Retina (tissue), 1 donor: ENCODE results near the gene DNAJC11.

ENCODE experiments used
- DNase-seq: peaks from one replicate; pipeline ENCODE4 v3.0.0-alpha.2; 2016

The DNAJC11 gene

DNA sequence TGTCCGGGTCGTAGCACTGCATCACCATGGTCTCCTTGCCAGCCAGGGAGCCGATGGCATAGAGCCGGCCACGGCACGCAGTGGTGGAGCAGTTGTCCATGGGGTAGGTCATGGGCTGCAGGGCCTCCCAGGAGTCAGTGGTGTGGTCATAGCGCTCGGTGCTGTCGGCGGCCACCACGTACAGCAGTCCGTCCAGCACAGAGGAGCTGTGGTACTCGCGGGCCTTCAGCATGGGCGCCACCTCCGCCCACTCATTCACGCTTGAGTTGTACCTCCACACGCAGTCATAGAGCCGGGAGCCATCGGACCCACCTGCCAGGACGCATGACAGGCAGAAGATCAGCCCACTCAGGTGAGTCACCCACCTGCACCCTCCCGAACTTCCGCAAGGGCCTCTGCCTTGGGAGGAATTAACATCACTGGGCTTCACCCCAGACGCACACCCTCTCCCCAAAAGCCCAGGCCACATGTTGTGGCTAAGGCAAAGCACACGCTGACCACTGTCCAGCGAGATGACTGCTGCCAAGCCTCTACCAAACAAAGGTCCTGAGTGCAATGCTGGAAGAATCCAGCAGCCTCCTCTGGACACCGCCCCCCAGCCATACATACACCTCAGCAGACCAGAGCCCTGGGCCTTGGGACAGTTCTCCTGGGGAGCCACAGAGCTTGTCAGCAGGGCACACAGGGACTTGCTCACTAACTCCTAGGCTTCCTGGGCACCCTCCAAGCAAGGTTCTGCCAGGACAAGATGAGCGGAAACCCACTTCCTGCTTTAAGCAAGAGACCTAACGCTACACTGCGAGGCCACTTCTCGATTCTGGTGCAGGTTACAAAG, 102.3 kb downstream of the DNAJC11 start:
- no peak for DNase-seq

DNA sequence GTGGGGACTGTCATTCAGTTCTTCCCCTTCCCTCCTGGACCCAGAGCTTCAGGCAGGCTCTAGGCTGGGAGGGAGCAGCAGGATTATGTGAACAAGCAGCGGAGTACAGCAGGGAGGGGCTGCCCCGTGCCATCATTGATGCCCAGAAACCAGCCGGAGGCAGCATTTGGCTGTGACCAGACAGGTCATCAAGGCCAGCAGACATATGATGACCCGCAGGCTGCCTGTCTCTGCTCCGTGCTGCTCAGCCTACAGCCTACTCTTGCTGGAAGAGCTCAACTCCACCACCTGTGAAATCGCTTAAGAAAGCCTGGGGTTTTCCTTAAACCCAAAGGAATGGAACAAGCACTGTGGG, 103.9 kb downstream of the DNAJC11 start:
- no peak for DNase-seq

DNA sequence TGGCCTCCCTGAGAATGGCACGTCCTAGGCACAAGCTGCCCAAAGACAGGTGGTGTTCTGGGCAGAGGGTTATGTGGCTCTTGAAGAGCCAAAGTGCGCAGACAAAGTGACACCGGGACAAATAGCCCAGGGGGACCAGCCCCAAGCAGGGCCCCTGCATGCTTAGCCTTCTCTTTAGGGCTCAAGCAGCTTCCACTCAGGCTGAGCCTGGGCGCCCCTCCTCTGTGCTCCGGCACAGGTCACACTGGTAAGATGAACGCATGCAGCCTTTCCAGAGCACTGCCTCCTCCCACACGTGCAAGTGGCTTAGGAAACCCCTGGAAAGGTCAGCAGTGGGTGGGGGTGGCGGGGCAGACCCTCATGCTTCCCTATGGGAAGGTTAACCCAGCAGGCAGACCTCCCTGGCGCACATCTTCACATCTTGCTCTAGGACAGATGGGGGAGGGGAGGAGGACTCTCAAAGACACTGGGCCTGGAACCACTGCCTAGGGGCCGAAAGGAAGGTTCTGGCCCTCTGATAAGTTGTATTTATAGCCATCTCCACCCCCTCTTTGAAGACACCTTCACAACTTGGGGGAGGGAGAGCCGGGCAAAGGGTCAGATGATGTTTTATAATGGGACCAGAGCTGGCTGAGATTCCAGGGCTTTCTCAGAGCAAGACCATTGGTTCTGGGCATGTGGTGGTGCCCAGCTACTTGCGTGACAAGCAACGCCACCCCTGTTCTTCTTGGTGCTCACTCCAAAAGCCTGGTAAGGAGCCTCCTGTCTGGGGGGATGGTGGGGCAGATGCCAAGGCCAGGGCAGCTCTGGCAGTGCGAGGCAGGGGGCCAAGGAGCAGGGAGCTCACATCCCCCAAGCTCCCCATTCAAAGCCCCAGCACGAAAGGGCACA, 104.5 kb downstream of the DNAJC11 start:
- no peak for DNase-seq

DNA sequence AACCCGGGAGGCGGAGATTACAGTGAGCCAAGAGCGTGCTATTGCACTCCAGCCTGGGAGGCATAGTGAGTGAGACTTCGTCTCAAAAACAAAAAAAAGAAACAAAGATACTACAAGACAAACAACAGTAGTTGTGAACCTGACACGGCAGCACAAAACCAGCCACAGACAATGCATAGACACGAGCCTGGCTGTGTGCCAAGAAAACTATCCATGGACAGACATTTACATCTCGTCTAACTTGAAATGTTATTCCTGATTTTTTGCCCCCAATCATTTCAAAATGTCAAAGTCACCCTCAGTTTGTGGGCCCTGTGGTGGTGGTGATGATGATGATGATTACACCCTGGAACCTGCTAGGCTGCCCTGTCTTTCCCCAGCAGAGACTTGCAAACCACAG, 105.3 kb downstream of the DNAJC11 start:
- DNase-seq: no peak

DNA sequence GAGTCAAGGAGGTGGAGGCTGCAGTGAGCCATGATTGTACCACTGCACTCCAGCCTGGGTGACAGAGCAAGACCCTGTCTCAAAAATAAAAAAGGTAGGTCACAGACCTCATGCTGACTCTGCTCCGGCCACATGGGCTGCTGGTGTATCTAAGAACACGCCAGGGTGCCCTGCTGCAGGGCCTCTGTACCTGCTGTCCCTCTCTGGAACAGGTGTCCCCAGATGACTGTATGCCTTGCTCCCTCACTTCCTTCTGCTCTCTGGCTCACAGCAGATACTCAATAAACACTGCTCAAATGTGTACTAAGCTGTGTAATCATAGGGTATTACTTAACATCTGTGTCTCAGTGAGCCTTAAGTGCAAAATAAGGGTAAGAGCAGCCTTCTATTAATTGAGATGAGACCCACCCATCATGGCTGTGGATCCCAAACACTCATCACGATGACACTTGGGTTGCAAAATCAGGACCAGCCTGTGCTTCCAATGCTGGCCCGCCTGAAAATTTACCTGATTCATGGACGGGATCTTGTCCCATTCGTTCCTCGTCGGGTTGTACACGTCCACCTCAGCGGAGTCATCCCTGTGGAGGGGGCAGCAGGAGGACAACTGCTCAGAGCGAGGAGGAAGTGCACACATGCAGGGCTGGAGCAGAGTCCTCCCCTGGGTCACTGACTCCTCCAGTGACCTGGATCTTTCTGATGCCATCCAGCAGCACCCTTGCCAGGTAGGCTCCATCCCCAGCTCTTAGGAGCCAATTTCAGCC, 106.5 kb downstream of the DNAJC11 start:
- no peak for DNase-seq

DNA sequence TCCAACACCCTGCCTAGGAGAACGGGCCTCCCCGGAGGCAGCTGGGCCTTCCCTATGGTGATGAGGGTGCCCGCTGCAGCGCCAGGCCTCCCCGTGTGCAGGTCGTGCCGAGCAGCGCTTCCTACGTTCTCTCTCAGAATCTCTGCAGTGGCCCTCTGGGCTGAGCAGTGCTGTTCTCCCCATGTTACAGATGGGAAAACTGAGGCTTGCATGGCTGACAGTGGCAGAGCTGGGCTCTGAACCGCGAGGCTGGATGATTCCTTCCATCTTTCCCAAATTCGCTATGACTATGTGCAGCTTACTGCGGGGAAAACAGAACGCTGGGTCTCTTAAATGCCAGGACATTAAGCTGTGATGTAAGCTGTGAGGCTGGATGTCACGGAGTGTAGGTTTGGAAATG, 107.8 kb downstream of the DNAJC11 start:
- no peak for DNase-seq

DNA sequence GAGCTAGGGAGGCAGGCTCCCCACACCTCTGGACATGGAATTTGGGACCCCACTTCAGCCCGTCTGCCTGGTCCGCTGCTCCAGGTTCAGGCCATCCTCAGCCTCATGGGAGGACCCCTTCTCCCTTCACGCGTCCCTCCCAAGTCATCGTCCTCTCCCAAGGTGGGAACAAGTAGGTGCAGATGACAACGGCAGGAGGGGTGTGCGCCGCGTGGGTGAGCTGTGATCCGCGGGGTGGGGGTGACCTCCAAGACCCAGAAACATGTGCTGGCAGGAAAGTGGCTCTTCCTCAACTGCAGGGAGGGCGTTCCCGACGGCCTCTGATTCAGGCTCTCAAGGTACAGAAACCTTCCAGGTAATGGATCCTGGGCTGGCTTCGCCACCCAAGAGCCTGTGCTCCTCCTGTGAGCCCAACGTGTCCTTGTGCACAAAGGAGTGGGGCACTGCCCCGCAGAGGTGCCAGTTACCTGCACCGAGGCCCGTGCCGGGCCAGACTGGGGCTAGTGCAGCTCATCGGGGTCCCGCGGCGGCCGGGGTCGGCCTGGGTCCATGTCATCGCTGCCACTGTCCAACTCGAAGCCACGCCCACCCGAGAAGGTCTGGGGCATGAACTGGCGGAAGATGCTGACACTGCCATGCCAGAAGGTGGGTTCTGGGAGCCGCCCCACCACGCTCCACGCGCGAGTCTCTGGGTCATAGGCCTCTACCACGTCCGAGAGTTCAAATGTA, 108.6 kb downstream of the DNAJC11 start:
- no peak for DNase-seq

DNA sequence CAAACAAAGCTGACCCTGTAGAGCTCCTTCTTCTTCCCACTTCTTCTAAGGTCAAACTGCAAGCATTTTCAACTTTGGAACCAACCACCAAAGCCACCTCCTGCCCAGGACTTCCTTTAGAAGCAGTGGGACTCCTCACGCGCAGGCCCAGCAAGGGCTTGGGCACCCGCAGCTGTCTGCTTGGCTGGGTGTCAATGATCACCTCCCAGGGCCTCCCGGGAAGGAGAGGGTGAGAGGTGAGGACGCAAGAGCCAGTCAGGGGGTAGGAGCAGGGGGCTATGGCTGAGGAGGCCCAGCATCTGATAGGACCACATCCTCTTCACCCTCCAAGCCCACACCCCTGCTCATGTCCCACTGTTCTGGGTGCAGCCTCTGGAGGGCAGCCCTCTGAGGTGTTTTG, 109.2 kb downstream of the DNAJC11 start:
- DNase-seq: no peak

DNA sequence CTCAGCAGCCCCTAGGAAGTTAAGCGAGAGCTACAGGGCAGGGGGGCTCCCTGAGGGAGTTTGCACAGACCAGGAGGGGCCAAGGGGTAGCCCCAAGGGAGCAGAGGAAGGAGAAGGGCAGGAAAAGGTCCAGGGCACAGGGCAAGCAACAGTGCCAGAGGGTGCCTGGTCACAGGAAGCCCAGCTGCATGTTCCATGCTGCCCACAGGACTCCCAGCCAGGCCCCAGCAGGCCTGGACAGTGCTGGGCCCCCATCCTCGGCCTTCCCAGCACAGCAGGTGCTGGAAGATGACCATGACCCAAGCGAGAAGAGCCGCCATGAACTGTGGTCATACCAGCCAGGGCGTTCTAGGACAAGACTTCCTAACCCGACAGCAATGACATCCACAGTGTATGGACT, 110.0 kb downstream of the DNAJC11 start:
- DNase-seq: no peak

DNA sequence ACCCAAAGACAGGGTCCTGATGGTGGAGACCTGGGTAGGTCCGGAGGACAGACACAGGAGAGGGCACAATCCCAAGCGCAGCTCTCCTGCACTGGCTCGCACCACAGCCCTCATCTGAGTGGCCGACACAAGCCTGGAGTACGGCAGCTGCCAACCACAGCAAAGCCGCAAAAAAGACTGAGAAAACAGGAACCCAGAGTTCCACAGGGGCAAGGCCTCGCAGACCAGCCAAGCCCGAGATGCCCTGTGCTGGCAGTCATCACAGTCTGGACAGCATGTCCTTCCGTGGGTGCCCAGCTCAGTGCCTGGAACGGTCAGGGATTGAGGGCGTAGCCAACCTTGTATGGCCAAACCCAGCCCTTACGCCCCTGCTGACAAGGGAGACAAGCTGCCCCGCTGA, 110.4 kb downstream of the DNAJC11 start:
- DNase-seq: no peak

DNA sequence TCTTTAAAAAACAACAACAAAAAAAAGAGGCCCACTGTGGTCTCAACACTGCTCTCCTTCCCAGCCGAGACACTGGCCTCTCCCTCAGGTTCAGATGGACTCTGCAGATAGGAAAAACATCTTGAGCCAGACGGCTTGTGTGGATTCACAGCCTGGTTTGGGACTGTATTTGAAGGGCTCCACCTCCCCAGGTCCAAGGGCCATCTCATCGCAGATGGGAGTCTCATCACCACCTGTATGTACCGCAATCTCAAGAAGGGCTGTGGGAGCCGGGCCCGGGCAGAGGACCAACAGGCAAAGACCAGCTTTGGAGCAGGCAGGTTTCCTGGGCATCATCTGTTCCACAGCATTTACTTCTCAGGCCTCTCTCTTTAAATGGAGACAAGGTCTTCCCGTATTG, 111.6 kb downstream of the DNAJC11 start:
- DNase-seq: no peak

DNA sequence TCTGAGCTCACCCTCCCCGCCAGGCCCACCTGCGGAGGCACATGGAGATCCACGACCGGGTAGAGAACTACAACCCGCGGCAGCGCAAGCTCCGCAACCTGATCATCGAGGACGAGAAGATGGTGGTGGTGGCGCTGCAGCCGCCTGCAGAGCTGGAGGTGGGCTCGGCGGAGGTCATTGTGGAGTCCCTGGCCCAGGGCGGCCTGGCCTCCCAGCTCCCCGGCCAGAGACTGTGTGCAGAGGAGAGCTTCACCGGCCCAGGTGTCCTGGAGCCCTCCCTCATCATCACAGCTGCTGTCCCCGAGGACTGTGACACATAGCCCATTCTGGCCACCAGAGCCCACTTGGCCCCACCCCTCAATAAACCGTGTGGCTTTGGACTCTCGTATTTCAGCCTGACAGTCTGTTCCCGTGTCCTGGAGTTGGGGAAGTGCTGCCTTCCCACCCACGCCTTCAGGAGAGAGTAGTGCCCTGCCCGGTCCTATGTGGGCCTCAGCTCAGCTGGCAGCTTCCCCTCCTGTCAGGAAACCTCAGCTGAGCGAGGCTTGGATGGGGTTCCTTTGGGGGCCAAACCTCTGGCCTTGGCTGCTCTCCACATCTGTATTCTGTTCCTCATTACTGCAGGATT, 112.6 kb downstream of the DNAJC11 start:
- DNase-seq: no peak

DNA sequence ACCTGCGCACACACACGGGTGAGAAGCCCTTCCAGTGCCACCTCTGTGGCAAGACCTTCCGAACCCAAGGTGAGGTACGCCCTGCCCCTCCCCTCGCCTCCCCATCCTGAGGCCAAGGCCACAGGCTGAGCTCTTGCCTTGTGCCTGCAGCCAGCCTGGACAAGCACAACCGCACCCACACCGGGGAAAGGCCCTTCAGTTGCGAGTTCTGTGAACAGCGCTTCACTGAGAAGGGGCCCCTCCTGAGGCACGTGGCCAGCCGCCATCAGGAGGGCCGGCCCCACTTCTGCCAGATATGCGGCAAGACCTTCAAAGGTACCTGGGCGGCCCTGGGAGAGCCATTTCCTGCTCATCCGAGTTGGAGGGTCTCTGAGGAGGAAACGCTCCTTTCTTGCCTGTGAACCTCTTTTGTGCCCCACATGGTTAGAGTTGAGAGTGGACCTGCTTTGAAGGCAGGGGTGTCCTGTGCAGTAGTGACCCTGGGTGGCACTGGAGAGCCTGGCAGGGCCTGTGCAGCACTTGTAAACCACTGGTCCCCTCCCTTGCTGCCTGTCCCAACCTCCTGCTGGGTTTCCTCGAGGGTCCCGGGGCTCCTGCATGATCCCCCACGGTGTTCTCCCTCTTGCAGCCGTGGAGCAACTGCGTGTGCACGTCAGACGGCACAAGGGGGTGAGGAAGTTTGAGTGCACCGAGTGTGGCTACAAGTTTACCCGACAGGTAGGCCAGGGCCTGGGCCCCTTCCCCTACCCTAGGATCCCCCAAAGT, 113.3 kb downstream of the DNAJC11 start:
- DNase-seq: no peak

DNA sequence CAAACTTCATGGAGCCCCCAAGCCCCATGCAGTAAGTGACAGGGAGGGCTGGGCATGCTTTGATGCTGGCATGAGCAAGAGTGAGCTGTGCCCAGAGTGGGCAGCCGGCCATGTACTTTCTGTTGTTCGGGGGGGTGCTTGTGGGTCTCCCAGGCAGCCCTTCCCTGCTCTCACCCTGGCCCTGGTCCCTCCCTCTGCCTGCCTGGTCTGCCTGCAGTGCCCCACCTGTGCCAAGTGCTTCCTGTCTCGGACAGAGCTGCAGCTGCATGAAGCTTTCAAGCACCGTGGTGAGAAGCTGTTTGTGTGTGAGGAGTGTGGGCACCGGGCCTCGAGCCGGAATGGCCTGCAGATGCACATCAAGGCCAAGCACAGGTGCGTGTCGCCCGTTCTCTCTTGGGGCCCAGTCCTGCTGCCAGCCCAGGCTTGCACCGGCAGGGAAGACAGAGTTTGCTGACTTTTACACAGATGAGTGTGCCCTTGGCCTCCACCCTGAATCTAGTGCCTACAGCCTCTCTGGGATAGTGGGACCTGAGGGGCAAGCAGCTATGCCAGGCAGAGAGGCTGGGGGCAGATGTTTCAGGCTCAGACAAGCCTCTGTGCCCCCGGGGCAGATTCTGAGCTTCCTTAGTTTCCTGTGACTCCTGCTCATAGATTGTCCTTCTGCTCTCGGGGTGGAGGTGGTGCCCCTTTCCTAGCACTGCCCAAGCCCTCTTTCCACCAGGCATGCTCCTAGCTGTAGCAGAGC, 114.2 kb downstream of the DNAJC11 start:
- no peak for DNase-seq

DNA sequence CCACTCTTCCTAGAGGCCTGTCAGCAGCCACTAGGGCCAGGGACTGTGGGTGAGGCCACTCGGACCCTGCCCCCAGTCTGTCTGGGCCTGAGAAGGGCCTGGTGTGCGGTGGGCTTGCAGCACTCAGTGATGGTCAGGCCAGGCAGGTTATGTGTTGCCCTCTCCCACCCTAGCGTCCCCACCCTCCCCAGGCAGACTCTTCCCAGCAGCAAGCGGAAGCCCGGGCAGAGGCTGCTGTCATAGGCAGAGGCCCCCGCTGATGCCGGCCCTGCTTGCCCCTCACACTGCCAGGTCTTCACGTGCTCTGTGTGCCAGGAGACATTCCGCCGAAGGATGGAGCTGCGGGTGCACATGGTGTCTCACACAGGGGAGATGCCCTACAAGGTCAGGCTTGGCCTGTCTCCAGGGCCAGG, 115.2 kb downstream of the DNAJC11 start:
- no peak for DNase-seq

DNA sequence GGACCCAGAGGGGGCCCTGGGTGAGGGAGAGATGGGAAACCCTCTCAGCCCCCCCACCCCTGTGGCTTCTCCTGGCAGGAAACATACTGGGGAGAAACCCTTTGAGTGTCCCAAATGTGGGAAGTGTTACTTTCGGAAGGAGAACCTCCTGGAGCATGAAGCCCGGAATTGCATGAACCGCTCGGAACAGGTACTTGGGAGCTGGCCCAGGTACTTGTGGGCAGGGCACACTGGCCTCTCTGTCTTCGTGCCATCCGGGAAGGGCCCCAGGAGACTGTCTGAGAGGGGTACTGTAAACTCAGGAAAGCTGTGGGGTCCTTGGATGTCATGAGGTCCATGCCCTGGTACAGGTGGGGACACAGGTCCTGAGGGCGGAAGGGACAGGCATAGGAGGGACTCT, 115.8 kb downstream of the DNAJC11 start:
- no peak for DNase-seq

DNA sequence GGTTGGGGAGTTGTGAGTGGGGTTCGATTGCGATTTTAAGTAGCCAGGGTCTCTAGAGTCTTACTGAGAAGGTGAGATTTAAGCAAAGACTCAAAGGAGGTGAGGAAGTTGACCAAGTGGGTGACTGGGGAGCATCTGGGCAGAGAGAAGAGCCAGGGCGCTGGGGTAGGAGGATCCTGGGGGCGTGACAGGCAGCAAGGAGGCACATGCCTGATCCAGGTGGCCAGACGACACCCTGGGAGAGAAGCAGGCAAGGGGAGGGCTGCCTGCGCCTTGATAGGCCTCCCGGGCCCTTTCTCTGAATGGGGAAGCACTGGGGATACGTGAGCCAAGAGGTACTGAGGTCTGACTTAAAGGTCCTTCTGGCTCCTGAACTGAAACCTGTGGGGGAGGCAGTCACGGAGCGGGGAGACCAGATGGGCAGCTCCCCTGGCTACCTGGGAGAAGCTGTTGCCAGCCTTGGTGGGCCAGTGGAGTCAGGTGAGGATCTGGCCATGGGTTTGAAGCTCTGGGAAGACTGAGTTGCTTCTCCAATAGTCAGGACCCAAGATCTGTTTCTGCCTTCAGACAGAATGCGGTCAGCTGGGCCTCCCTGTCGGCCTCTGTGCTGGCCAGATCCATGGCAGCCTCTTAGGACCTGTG, 116.4 kb downstream of the DNAJC11 start:
- no peak for DNase-seq
